H1 (cell line): ENCODE measurements around the gene NPAS4. TPM values are rescaled to one million over a fixed set of nuclear protein-coding genes. Genes with fewer than 3 reads are reported as not detected.

ENCODE experiments used
- ASH2L ChIP-seq: fragments of 200-600, 300-600 bp; sonication (generic); IDR thresholded peaks from one replicate; pipeline ENCODE4 v1.7.1; 2017; ENCODE audit warnings: low read length
- BRCA1 ChIP-seq: IDR thresholded peaks from 2 replicates; pipeline ENCODE4 v1.6.1; 2012; ENCODE audit warnings: low read depth, low read length, improper control_type of control experiment
- EGR1 ChIP-seq: IDR thresholded peaks from 2 replicates; pipeline ENCODE4 v1.6.1; 2011; ENCODE audit warnings: low read depth, low read length, borderline replicate concordance
- FOSL1 ChIP-seq: IDR thresholded peaks from 2 replicates; pipeline ENCODE4 v1.6.1; 2011; ENCODE audit warnings: mild to moderate bottlenecking, low read depth, low read length, moderate library complexity; ENCODE audit not compliant: insufficient read depth
- GABPA ChIP-seq: IDR thresholded peaks from 2 replicates; pipeline ENCODE4 v1.6.1; 2011; ENCODE audit warnings: mild to moderate bottlenecking, low read length, moderate library complexity, borderline replicate concordance; ENCODE audit not compliant: insufficient read depth
- HDAC6 ChIP-seq: IDR thresholded peaks from one replicate; pipeline ENCODE4 v1.7.1; 2012; ENCODE audit warnings: low read depth, mild to moderate bottlenecking, inconsistent platforms, low read length, moderate library complexity
- POLR2AphosphoS5 ChIP-seq: IDR thresholded peaks from 2 replicates; pipeline ENCODE4 v1.6.1; 2011; ENCODE audit warnings: low read depth, low read length
- TAF1 ChIP-seq: IDR thresholded peaks from 2 replicates; pipeline ENCODE4 v1.6.1; 2011; ENCODE audit warnings: mild to moderate bottlenecking, low read depth, low read length
- polyA plus RNA-seq, 7 experiments: library from polyadenylated mRNA; depleted of rRNA in 3 of 7; stranded (reverse) in 5 of 7; unstranded in 2 of 7; fragments of >200 nt in 5 of 7; fragments of 200-250 nt in 2 of 7; gene quantifications; 1 replicate in 5 of 7; 2 replicates in 1 of 7; 4 replicates in 1 of 7; pipeline versions ENCODE4 v1.2.1 to v1.2.3, GENCODE V29; 2011 to 2013; ENCODE audit warnings: missing spikeins in 2 of 7, mixed read lengths in 2 of 7
- total RNA-seq: library from RNA; stranded (reverse); fragmentation: NEBNext Ultra II Directional; extraction: Animal tissue kit (Norgen Biotek cat#: 25700); gene quantifications from 2 replicates; pipeline ENCODE4 v1.2.1, GENCODE V29; 2021

The NPAS4 gene
- total and polyA plus RNA-seq, 2 of the 8 experiments (the other 6 are each of a cell fraction or from before 2014, with no cell fraction given) = 0.73 to 0.99 TPM

DNA sequence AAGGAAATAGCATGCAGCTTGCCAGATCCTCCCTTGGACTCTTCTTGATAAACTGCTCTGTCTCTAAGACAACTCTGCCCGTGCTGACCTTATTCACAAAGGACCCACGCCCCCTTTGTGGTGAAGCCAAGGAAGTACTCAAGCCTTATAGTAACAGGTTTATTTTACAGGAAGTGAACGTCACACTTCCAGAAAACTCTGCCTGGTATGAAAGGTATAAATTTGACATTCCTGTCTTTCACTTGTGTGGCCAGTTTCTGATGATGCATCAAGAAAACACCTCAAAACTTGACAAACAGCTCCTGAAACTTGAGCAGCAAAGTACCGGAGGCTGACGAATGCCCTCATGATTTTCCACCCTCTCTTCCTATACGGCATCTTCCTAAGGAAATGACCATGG, 33.4 kb downstream of the NPAS4 start (continued):
- TF ChIP-seq GABPA (no peak), POLR2AphosphoS5 (no peak), EGR1 (no peak), TAF1 (no peak), HDAC6 (no peak), ASH2L (no peak), BRCA1 (no peak), FOSL1 (no peak)
- TF ChIP-seq, all 59 proteins: peak for 0
